RWPE2 (cell line): ENCODE data around the gene SLC16A3.
A peak's percentile ranks its signal among the peaks of the same experiment; 100 is the strongest.

Experiments
- ATAC-seq: fragments of 200-7000 bp; cut with Tn5 transposase; 3 replicates; pipeline ENCODE4 v1.9.1; 2021; ENCODE audit warnings: low read depth
- DNase-seq: peaks from one replicate; pipeline ENCODE4 v3.0.0-alpha.2; 2020; ENCODE audit warnings: low spot score
- H3K27ac ChIP-seq: fragments of 450-650 bp; 2 replicates; pipeline ENCODE4 v1.5.1; 2017; ENCODE audit warnings: mild to moderate bottlenecking; ENCODE audit not compliant: poor library complexity, severe bottlenecking
- H3K27me3 ChIP-seq: fragments of 250-450 bp; sonication (Bioruptor Pico); 2 replicates; pipeline ENCODE4 v1.5.1; 2021; ENCODE audit warnings: mild to moderate bottlenecking, moderate library complexity; ENCODE audit not compliant: insufficient read depth, poor library complexity, severe bottlenecking
- H3K36me3 ChIP-seq: fragments of 250-450 bp; sonication (Bioruptor Pico); 2 replicates; pipeline ENCODE4 v1.5.1; 2020; ENCODE audit warnings: low read depth, mild to moderate bottlenecking, moderate library complexity
- H3K4me1 ChIP-seq: fragments of 250-450 bp; sonication (Bioruptor Pico); 2 replicates; pipeline ENCODE4 v1.5.1; 2021; ENCODE audit warnings: mild to moderate bottlenecking, moderate library complexity; ENCODE audit not compliant: insufficient read depth, poor library complexity, severe bottlenecking
- H3K4me3 ChIP-seq: fragments of 250-450 bp; sonication (Bioruptor Pico); 2 replicates; pipeline ENCODE4 v1.5.1; 2021; ENCODE audit warnings: mild to moderate bottlenecking, moderate library complexity; ENCODE audit not compliant: severe bottlenecking
- H3K9me3 ChIP-seq: fragments of 250-450 bp; sonication (Bioruptor Pico); 2 replicates; pipeline ENCODE4 v1.5.1; 2021; ENCODE audit warnings: mild to moderate bottlenecking, moderate library complexity; ENCODE audit not compliant: severe bottlenecking
- TF ChIP-seq, protein P1 (sequence below): fragments of 450-650 bp; IDR thresholded peaks from one replicate; pipeline ENCODE4 v1.5.1; 2017; ENCODE audit warnings: mild to moderate bottlenecking, moderate library complexity; ENCODE audit not compliant: poor library complexity, severe bottlenecking

The SLC16A3 gene

DNA sequence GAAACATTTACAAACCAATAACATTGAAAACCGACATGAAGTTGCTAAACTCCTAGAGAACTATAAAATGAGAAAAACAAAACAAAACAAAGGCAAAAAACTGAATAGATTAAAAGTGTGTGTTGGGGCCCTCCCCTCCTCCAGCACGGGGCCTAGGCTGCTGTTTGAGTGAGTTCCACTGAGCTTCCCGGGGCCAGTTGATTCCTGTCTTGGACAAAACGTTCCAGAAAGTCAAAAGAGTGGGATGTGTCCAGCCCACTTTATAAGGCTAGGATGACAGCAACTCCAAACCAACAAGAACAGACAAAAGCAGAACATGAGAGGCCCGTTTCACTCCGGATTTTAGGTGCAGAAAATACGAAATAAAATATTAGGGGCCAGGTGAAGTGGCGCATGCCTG lies 56.3 kb downstream of the SLC16A3 start:
- no peak overlapping the region for H3K4me3 ChIP-seq
- TF ChIP-seq, protein P1, sequence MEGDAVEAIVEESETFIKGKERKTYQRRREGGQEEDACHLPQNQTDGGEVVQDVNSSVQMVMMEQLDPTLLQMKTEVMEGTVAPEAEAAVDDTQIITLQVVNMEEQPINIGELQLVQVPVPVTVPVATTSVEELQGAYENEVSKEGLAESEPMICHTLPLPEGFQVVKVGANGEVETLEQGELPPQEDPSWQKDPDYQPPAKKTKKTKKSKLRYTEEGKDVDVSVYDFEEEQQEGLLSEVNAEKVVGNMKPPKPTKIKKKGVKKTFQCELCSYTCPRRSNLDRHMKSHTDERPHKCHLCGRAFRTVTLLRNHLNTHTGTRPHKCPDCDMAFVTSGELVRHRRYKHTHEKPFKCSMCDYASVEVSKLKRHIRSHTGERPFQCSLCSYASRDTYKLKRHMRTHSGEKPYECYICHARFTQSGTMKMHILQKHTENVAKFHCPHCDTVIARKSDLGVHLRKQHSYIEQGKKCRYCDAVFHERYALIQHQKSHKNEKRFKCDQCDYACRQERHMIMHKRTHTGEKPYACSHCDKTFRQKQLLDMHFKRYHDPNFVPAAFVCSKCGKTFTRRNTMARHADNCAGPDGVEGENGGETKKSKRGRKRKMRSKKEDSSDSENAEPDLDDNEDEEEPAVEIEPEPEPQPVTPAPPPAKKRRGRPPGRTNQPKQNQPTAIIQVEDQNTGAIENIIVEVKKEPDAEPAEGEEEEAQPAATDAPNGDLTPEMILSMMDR, result no peak
- ATAC-seq, result no peak; the same call in 2 of the 3 replicates
- H3K27me3 ChIP-seq, result no peaks in the 10 kb centered on the region
- H3K9me3 ChIP-seq, result no peaks in the 10 kb centered on the region
- no peak for DNase-seq
- H3K27ac ChIP-seq, result peak overlapping the region; percentile 99
- H3K4me1 ChIP-seq, result peaks cover 74% of the 10 kb centered on the region
- no peaks in the 10 kb centered on the region for H3K36me3 ChIP-seq

DNA sequence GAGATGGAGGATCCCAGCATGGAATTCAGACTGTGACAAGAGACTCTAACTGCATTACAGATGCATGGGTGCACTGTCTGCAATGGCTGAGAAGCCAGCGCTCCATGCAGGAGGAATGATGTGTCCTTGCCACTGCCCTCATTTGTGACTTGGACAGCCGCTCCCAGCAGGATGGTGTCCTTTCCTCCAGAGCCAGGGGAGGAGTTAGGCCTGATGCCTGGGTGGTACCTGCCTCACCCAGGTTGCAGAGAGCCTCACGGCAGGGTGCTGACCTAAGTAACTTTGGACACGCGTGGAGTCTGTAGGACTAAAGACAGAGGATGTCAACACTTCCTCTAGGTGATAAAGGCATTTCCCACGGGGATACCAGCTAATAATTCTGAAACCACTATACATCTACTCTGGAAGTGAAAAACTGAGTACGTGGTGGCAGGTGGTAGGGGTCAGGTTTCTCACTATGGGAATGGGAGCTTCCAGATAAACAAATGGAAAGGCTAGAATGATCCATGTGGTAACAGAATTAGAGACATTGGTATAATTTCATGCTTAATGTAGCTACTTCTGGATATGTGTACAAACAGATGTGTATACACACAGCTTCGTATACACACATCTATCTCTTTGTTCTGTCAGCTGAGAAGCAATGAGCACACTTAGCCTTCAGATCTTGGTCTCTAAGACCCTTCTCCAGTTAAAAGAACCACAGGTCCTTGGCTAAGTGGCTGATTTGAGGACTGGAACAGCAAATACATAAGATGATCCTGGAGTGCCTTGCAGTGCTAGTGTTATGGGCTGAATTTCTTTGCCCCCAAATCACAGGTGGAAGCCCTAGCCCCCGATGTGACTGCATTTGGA lies 58.4 kb downstream of the SLC16A3 start:
- DNase-seq (no peak), ATAC-seq (no peak)
- Histone ChIP-seq H3K27me3 (no peaks in the 10 kb centered on the region), H3K4me3 (no peak overlapping the region), H3K36me3 (no peaks in the 10 kb centered on the region), H3K4me1 (peaks cover 61% of the 10 kb centered on the region), H3K27ac (peak overlapping the region; percentile 99), H3K9me3 (no peaks in the 10 kb centered on the region)
- TF ChIP-seq, protein P1, result no peak

DNA sequence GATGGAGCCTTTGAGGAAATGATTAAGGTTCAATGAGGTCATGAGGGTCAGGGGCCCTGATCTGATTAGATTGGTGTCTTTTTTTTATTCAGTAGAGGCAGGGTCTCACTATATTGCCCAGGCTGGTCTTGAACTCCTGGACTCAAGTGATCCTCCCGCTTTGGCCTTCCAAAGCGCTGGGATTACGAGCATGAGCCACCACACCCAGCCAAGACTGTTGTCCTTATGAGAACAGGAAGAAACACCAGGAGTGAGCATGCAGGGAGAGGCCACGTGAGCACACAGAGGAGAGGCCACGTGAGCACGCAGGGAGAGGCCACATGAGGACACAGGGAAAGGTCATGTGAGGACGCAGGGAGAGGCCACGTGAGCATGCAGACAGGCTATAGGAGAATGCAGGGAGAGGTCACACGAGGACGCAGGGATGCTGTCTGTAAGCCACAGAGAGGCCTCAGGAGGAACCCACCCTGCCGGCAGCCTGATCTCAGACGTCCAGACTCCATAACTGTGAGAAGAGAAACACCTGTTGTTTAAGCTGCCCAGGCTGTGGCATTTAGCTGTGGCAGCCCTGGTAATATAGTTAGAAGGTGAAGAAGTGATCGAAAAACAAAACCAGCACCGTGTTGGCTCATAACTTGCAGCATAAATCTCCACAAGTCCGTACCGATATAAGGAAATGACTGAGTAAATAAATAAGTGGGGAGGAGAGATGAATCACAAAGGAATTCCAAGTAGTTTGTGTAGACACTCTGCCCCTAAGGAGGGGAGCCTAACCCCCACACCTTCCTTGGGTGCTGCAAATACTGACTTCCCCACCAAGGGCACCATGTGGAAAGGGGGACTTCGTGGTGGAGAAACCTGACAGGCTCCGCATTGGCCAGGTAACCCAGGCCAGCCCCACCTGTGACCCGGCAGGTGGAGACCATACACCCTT lies 59.3 kb downstream of the SLC16A3 start:
- H3K4me3 ChIP-seq, result no peak overlapping the region
- peak; percentile 55 for ATAC-seq
- H3K27ac ChIP-seq, result peak overlapping the region; percentile 99
- H3K9me3 ChIP-seq, result no peaks in the 10 kb centered on the region
- no peaks in the 10 kb centered on the region for H3K27me3 ChIP-seq
- H3K36me3 ChIP-seq, result no peaks in the 10 kb centered on the region
- DNase-seq, result peak; percentile 96
- H3K4me1 ChIP-seq, result peaks cover 52% of the 10 kb centered on the region
- TF ChIP-seq, protein P1, result no peak
